DND-41 (cell line): ENCODE data around the gene ZNF750.

Experiments
- ATAC-seq: fragments of 200-7000 bp; cut with Tn5 transposase; 3 replicates; pipeline ENCODE4 v1.9.1; 2021; ENCODE audit warnings: low read depth; ENCODE audit not compliant: insufficient read depth
- DNase-seq: peaks from one replicate; pipeline ENCODE4 v3.0.0-alpha.2; 2020
- H2AFZ ChIP-seq: 2 replicates; pipeline ENCODE4 v1.6.0; 2012; ENCODE audit warnings: low read depth, low read length
- H3K27ac ChIP-seq: 2 replicates; pipeline ENCODE4 v1.5.1; 2012; ENCODE audit warnings: low read length, inconsistent platforms
- H3K27me3 ChIP-seq: fragments of 200-600 bp; sonication (generic); 2 replicates; pipeline ENCODE4 v1.6.0; 2012; ENCODE audit warnings: low read length, mild to moderate bottlenecking, inconsistent platforms; ENCODE audit not compliant: insufficient read depth, poor library complexity
- H3K36me3 ChIP-seq: 2 replicates; pipeline ENCODE4 v1.5.1; 2012; ENCODE audit warnings: low read length, inconsistent platforms; ENCODE audit not compliant: insufficient read depth
- H3K4me1 ChIP-seq: 2 replicates; pipeline ENCODE4 v1.5.1; 2012; ENCODE audit warnings: mild to moderate bottlenecking, low read length; ENCODE audit not compliant: insufficient read depth
- H3K4me2 ChIP-seq: 2 replicates; pipeline ENCODE4 v1.6.0; 2012; ENCODE audit warnings: mild to moderate bottlenecking, moderate library complexity, low read length, inconsistent platforms; ENCODE audit not compliant: insufficient read depth
- H3K4me3 ChIP-seq, 2 experiments: fragments of 200-600 bp in 1 of 2; shearing (Covaris generic) in 1 of 2; 2 replicates each; pipeline ENCODE4 v1.5.1; 2012 to 2016; ENCODE audit warnings: inconsistent platforms in 2 of 2, low read length in 2 of 2, mild to moderate bottlenecking in 2 of 2, low read depth in 1 of 2, moderate library complexity in 1 of 2
- H3K79me2 ChIP-seq: 2 replicates; pipeline ENCODE4 v1.6.0; 2012; ENCODE audit warnings: low read length, inconsistent platforms; ENCODE audit not compliant: insufficient read depth
- H3K9ac ChIP-seq: 2 replicates; pipeline ENCODE4 v1.6.0; 2012; ENCODE audit warnings: low read depth, mild to moderate bottlenecking, inconsistent platforms, low read length, moderate library complexity
- H3K9me3 ChIP-seq: 2 replicates; pipeline ENCODE4 v1.5.1; 2012; ENCODE audit warnings: low read length, moderate library complexity, mild to moderate bottlenecking, inconsistent platforms; ENCODE audit not compliant: insufficient read depth, severe bottlenecking
- H4K20me1 ChIP-seq: 2 replicates; pipeline ENCODE4 v1.6.0; 2012; ENCODE audit warnings: low read length; ENCODE audit not compliant: insufficient read depth
- EZH2 ChIP-seq: IDR thresholded peaks from 3 replicates; pipeline ENCODE4 v1.6.1; 2012; ENCODE audit warnings: borderline replicate concordance, low read depth, mild to moderate bottlenecking, moderate library complexity, low read length, inconsistent platforms; ENCODE audit not compliant: severe bottlenecking
- TF ChIP-seq, protein P1 (sequence below): IDR thresholded peaks from 2 replicates; pipeline ENCODE4 v1.5.1; 2012; ENCODE audit warnings: borderline replicate concordance, low read length, moderate library complexity, mild to moderate bottlenecking; ENCODE audit not compliant: poor library complexity, severe bottlenecking; ENCODE audit errors: extremely low read depth

ZNF750 gene

DNA sequence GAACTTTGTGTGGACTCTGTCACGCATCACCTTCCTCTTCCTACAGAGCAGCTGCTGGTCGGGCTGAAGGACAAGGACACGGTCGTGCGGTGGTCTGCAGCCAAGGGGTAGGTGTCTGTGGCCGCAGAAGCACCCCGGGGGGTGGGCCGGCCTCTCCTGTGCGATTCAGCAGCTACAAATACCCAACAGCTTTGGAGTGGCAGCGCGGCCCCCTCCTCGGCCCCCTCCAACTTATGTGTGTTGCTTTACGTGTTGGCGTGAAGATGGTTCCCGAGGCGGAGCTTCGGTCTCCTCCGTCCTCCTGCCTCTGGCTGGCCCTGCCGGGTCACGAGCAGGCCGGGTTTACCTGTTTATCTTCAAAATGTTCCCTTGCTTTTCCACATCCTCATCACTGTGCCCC lies 32.3 kb downstream of the ZNF750 start:
- no peak overlapping the region for H3K27ac ChIP-seq
- no peak overlapping the region for H3K9ac ChIP-seq
- H3K4me2 ChIP-seq: no peak overlapping the region
- peaks cover 75% of the 10 kb centered on the region for H3K36me3 ChIP-seq
- H2AFZ ChIP-seq: no peak overlapping the region
- H3K27me3 ChIP-seq: no peaks in the 10 kb centered on the region
- peaks cover 29% of the 10 kb centered on the region for H3K79me2 ChIP-seq
- H3K4me3 ChIP-seq: no peak overlapping the region
- no peaks in the 10 kb centered on the region for H3K9me3 ChIP-seq
- peaks cover 28% of the 10 kb centered on the region for H4K20me1 ChIP-seq
- H3K4me1 ChIP-seq: no peaks in the 10 kb centered on the region
- ATAC-seq (no peak), DNase-seq (no peak)
- TF ChIP-seq, protein P1, sequence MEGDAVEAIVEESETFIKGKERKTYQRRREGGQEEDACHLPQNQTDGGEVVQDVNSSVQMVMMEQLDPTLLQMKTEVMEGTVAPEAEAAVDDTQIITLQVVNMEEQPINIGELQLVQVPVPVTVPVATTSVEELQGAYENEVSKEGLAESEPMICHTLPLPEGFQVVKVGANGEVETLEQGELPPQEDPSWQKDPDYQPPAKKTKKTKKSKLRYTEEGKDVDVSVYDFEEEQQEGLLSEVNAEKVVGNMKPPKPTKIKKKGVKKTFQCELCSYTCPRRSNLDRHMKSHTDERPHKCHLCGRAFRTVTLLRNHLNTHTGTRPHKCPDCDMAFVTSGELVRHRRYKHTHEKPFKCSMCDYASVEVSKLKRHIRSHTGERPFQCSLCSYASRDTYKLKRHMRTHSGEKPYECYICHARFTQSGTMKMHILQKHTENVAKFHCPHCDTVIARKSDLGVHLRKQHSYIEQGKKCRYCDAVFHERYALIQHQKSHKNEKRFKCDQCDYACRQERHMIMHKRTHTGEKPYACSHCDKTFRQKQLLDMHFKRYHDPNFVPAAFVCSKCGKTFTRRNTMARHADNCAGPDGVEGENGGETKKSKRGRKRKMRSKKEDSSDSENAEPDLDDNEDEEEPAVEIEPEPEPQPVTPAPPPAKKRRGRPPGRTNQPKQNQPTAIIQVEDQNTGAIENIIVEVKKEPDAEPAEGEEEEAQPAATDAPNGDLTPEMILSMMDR: no peak
- no peak for TF ChIP-seq EZH2

DNA sequence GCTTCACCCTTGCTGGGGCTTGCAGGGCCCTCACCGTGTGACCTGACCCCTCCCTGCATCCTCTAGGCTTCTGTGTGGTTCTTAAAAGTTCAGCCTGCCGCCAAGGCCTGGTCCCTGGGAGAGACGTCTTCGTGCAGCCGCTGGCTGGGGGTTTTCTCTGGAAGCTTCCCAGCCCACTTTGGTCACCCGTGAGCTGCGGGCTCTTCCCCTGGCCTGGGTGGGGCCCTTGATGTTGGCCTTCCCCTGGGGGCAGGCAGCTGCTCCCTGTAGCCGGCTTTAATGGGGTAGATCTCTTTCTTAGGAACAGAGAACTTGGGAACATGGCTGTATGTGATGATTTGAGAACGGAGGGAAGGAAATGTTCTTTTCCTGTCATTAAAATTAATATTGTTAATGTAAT lies 32.7 kb downstream of the ZNF750 start:
- H3K36me3 ChIP-seq: peaks cover 75% of the 10 kb centered on the region
- ATAC-seq (no peak), DNase-seq (no peak)
- H3K27me3 ChIP-seq: no peaks in the 10 kb centered on the region
- peaks cover 33% of the 10 kb centered on the region for H3K79me2 ChIP-seq
- no peak overlapping the region for H3K4me2 ChIP-seq
- no peak overlapping the region for H2AFZ ChIP-seq
- H3K4me1 ChIP-seq: no peaks in the 10 kb centered on the region
- no peak overlapping the region for H3K9ac ChIP-seq
- no peaks in the 10 kb centered on the region for H3K9me3 ChIP-seq
- H3K27ac ChIP-seq: no peak overlapping the region
- peaks cover 33% of the 10 kb centered on the region for H4K20me1 ChIP-seq
- no peak overlapping the region for H3K4me3 ChIP-seq
- TF ChIP-seq, protein P1: no peak
- no peak for TF ChIP-seq EZH2

GRCh38 chr17:82806645-82807044 lies 33.2 kb downstream of the ZNF750 start:
- H4K20me1 ChIP-seq: peaks cover 35% of the 10 kb centered on the region
- H3K27ac ChIP-seq: no peak overlapping the region

More at GRCh38 chr17:82806645-82807044, 33.2 kb downstream of the ZNF750 start:
- Histone ChIP-seq H3K27me3 (no peaks in the 10 kb centered on the region), H2AFZ (no peak overlapping the region), H3K9ac (no peak overlapping the region), H3K4me3 (no peak overlapping the region), H3K79me2 (peaks cover 38% of the 10 kb centered on the region), H3K36me3 (peaks cover 73% of the 10 kb centered on the region), H3K9me3 (peaks cover under 1% of the 10 kb centered on the region), H3K4me1 (no peaks in the 10 kb centered on the region), H3K4me2 (no peak overlapping the region)
- TF ChIP-seq, protein P1: no peak
- no peak for TF ChIP-seq EZH2
- ATAC-seq (no peak), DNase-seq (no peak)
